SK-N-SH treated with all-trans-retinoic acid at 6 μM for 48 hours (cell line): ENCODE data around the gene SOS1.

Experiments used
- ARNTL ChIP-seq: fragments of 450-650 bp; formaldehyde crosslinking; IDR thresholded peaks from 2 replicates; pipeline ENCODE4 v1.5.0; 2020; ENCODE audit warnings: low read depth, mild to moderate bottlenecking, moderate library complexity, borderline replicate concordance
- ESRRG ChIP-seq: fragments of 250-450 bp; sonication (Bioruptor Pico); IDR thresholded peaks from 2 replicates; pipeline ENCODE4 v1.6.1; 2021; ENCODE audit warnings: mild to moderate bottlenecking
- ISL1 ChIP-seq: fragments of 250-450 bp; sonication (Bioruptor Pico); IDR thresholded peaks from 2 replicates; pipeline ENCODE4 v2.1.2; 2022; ENCODE audit warnings: mild to moderate bottlenecking, moderate library complexity
- OSR1 ChIP-seq: fragments of 250-450 bp; sonication (Bioruptor Pico); IDR thresholded peaks from 2 replicates; pipeline ENCODE4 v1.8.0; 2022; ENCODE audit warnings: moderate library complexity, mild to moderate bottlenecking, inconsistent platforms
- PATZ1 ChIP-seq: fragments of 250-450 bp; sonication (Bioruptor Pico); IDR thresholded peaks from 2 replicates; pipeline ENCODE4 v1.8.0; 2020; ENCODE audit warnings: mild to moderate bottlenecking, moderate library complexity, borderline replicate concordance
- POU6F1 ChIP-seq: fragments of 250-450 bp; sonication (Bioruptor Pico); IDR thresholded peaks from 2 replicates; pipeline ENCODE4 v1.8.0; 2021; ENCODE audit warnings: low read depth, mild to moderate bottlenecking, moderate library complexity, borderline replicate concordance
- PPARA ChIP-seq: fragments of 250-450 bp; sonication (Bioruptor Pico); IDR thresholded peaks from 2 replicates; pipeline ENCODE4 v1.5.0; 2020; ENCODE audit warnings: mild to moderate bottlenecking, borderline replicate concordance
- RARB ChIP-seq: fragments of 250-450 bp; sonication (Bioruptor Pico); IDR thresholded peaks from 2 replicates; pipeline ENCODE4 v1.8.0; 2021; ENCODE audit warnings: mild to moderate bottlenecking, moderate library complexity
- TCF4 ChIP-seq: fragments of 250-450 bp; sonication (Bioruptor Pico); IDR thresholded peaks from 2 replicates; pipeline ENCODE4 v1.8.0; 2021; ENCODE audit warnings: mild to moderate bottlenecking, moderate library complexity, borderline replicate concordance
- TOX ChIP-seq: fragments of 250-450 bp; sonication (Bioruptor Pico); IDR thresholded peaks from 2 replicates; pipeline ENCODE4 v1.8.0; 2021; ENCODE audit warnings: mild to moderate bottlenecking, moderate library complexity, borderline replicate concordance
- ZFP3 ChIP-seq: fragments of 250-450 bp; sonication (Bioruptor Pico); IDR thresholded peaks from 2 replicates; pipeline ENCODE4 v1.5.0; 2020; ENCODE audit warnings: mild to moderate bottlenecking, moderate library complexity
- ZFP30 ChIP-seq: fragments of 450-650 bp; formaldehyde crosslinking; IDR thresholded peaks from 2 replicates; pipeline ENCODE4 v1.5.0; 2022; ENCODE audit warnings: mild to moderate bottlenecking, moderate library complexity
- ZNF70 ChIP-seq: fragments of 450-650 bp; formaldehyde crosslinking; IDR thresholded peaks from 2 replicates; pipeline ENCODE4 v1.5.0; 2020; ENCODE audit warnings: mild to moderate bottlenecking, moderate library complexity

- no peak for TF ChIP-seq RARB
- no peak for TF ChIP-seq PPARA
- no peak for TF ChIP-seq ZNF70 (CRISPR knock-in tag)
- TF ChIP-seq ZFP3, result no peak
- no peak for TF ChIP-seq ESRRG
- no peak for TF ChIP-seq TOX
- TF ChIP-seq ARNTL (CRISPR knock-in tag), result no peak
- TF ChIP-seq ZFP30 (CRISPR knock-in tag), result no peak
- TF ChIP-seq OSR1, result no peak
- TF ChIP-seq TCF4, result no peak
- TF ChIP-seq PATZ1 (CRISPR knock-in tag), result no peak
- no peak for TF ChIP-seq POU6F1
- no peak for TF ChIP-seq ISL1 (CRISPR knock-in tag)
Measured at GRCh38 chr2:39065616-39066015, 55.2 kb downstream of the SOS1 start.
